HepG2 (cell line): ENCODE data around the gene RHOD. TPM values are rescaled to one million over a fixed set of nuclear protein-coding genes. Genes with fewer than 3 reads are reported as not detected.

Source experiments
- ATAD3A ChIP-seq: sonication (generic); formaldehyde crosslinking; IDR thresholded peaks from 2 replicates; pipeline ENCODE4 v1.4.0; 2020; ENCODE audit warnings: missing genetic modification reagents
- CEBPB ChIP-seq: IDR thresholded peaks from 2 replicates; pipeline ENCODE4 v1.6.1; 2011; ENCODE audit warnings: low read depth, low read length, improper control_type of control experiment, borderline replicate concordance
- DNMT3B ChIP-seq: conservative IDR thresholded peaks from 2 replicates; pipeline ENCODE4 v1.6.1; 2016; ENCODE audit warnings: missing biosample characterization, control low read depth
- DRAP1 ChIP-seq: IDR thresholded peaks from 2 replicates; pipeline ENCODE4 v1.6.1; 2016; ENCODE audit warnings: missing genetic modification reagents, missing compliant biosample characterization
- FUBP1 ChIP-seq: sonication (generic); formaldehyde crosslinking; IDR thresholded peaks from 2 replicates; pipeline ENCODE4 v1.5.1; 2020; ENCODE audit warnings: missing genetic modification reagents, mild to moderate bottlenecking, borderline replicate concordance
- GLI4 ChIP-seq: sonication (generic); formaldehyde crosslinking; IDR thresholded peaks from 2 replicates; pipeline ENCODE4 v1.5.1; 2020; ENCODE audit warnings: missing genetic modification reagents, mild to moderate bottlenecking, moderate library complexity, borderline replicate concordance
- KDM4B ChIP-seq: sonication (generic); formaldehyde crosslinking; IDR thresholded peaks from 2 replicates; pipeline ENCODE4 v1.4.0; 2020; ENCODE audit warnings: missing genetic modification reagents
- MAFG ChIP-seq: sonication (generic); formaldehyde crosslinking; IDR thresholded peaks from 2 replicates; pipeline ENCODE4 v1.5.1; 2020; ENCODE audit warnings: mild to moderate bottlenecking, missing genetic modification reagents
- MXI1 ChIP-seq: IDR thresholded peaks from 3 replicates; pipeline ENCODE4 v1.6.1; 2012; ENCODE audit warnings: low read depth, low read length, inconsistent platforms, borderline replicate concordance
- MYC ChIP-seq: sonication (generic); formaldehyde crosslinking; IDR thresholded peaks from 2 replicates; pipeline ENCODE4 v1.9.0; 2021; ENCODE audit warnings: missing genetic modification reagents, borderline replicate concordance
- RXRB ChIP-seq: IDR thresholded peaks from 2 replicates; pipeline ENCODE4 v1.6.1; 2016; ENCODE audit warnings: borderline replicate concordance, missing genetic modification reagents, missing compliant biosample characterization
- SETDB1 ChIP-seq: sonication (generic); formaldehyde crosslinking; IDR thresholded peaks from 2 replicates; pipeline ENCODE4 v1.5.1; 2020; ENCODE audit warnings: missing genetic modification reagents, mild to moderate bottlenecking, borderline replicate concordance
- TFAP4 ChIP-seq: sonication (generic); IDR thresholded peaks from 2 replicates; pipeline ENCODE4 v1.6.1; 2016; ENCODE audit warnings: low read depth, borderline replicate concordance
- YY1 ChIP-seq: IDR thresholded peaks from 2 replicates; pipeline ENCODE4 v1.6.1; 2011; ENCODE audit warnings: low read length, low read depth, moderate library complexity, mild to moderate bottlenecking; ENCODE audit not compliant: insufficient read depth, insufficient replicate concordance
- ZBTB43 ChIP-seq: sonication (generic); formaldehyde crosslinking; conservative IDR thresholded peaks from 2 replicates; pipeline ENCODE4 v1.4.0; 2020; ENCODE audit warnings: missing genetic modification reagents
- polyA plus RNA-seq, 8 experiments: library from polyadenylated mRNA; depleted of rRNA in 3 of 8; stranded (reverse) in 7 of 8; unstranded in 1 of 8; fragments of >200 nt; fragmentation: Illumina TruSeq in 4 of 8; extraction: Trizol in 4 of 8; gene quantifications; 2 replicates each; pipeline versions ENCODE4 v1.2.1 to v1.2.3, GENCODE V29; 2011 to 2016; ENCODE audit warnings: low read depth in 4 of 8, missing spikeins in 1 of 8, mixed read lengths in 1 of 8; ENCODE audit not compliant: insufficient read depth in 1 of 8
- total RNA-seq, 5 experiments: library from RNA; depleted of rRNA; stranded (reverse); fragments of >200 nt; fragmentation: Illumina TruSeq; extraction: Trizol; gene quantifications; 2 replicates each; pipeline ENCODE4 v1.2.3, GENCODE V29; 2016; ENCODE audit warnings: low read depth in 1 of 5
- TF ChIP-seq, protein P1 (sequence below): sonication (generic); formaldehyde crosslinking; IDR thresholded peaks from 2 replicates; pipeline ENCODE4 v1.5.1; 2020; ENCODE audit warnings: missing genetic modification reagents, mild to moderate bottlenecking, borderline replicate concordance
- TF ChIP-seq, protein P2 (sequence below): sonication (generic); formaldehyde crosslinking; IDR thresholded peaks from 2 replicates; pipeline ENCODE4 v1.8.0; 2022; ENCODE audit warnings: mild to moderate bottlenecking, missing genetic modification reagents, moderate library complexity
- TF ChIP-seq, protein P3 (sequence below): sonication (generic); formaldehyde crosslinking; conservative IDR thresholded peaks from 2 replicates; pipeline ENCODE4 v1.8.0; 2022; ENCODE audit warnings: mild to moderate bottlenecking, moderate library complexity, missing genetic modification reagents

RHOD gene
- total and polyA plus RNA-seq, 2 of the 13 experiments (the other 11 are each of a cell fraction or from before 2014, with no cell fraction given), result 0.27 to 0.98 TPM

DNA sequence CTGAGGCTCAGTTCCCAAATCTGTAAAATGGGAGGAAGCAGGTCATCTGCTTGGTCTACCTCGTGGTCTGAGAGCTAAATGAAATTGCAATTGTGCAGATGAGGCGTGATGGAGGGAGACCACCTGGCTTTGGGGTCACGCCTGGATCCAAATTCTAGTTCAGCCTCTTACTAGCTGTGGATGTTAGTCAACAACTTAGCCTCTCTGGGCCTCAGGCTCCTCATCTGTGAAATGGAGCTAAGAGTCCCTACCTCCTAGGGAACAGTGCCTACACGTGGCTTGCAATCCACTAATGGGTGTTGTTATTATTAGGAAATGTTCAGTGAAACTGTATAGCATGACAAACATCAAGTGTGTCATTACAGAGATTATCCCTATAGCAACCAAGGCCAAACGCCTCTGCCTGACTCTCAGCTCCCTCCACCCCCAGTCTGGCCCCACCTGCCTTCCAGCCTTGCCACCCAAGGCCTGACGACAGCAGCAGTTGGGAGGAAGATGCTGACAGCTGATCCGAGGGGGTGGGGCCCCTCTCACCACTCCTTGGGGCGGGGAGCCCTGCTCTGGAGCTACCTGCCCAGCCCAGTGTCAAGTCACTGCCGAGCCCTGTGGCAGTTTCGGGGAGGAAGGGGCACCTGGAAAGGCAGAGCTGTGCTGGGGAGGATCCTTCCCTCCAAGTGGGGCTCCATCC lies 1.7 kb upstream of the RHOD start (continued):
- TF ChIP-seq ZBTB43 (CRISPR knock-in tag) (0 out of 2 replicates have a peak, but pooled peaks have one; percentile 19), KDM4B (CRISPR knock-in tag) (no peak), MYC (CRISPR knock-in tag) (peak; percentile 74), DNMT3B (CRISPR knock-in tag) (0 out of 2 replicates have a peak, but pooled peaks have one; percentile 33), TFAP4 (peak; percentile 93; the same call in 1 of the 2 replicates), MAFG (CRISPR knock-in tag) (no peak), RXRB (CRISPR knock-in tag) (peak; percentile 65; the same call in 1 of the 2 replicates), CEBPB (peak; percentile 79), GLI4 (CRISPR knock-in tag) (no peak), ATAD3A (CRISPR knock-in tag) (no peak), FUBP1 (CRISPR knock-in tag) (no peak), MXI1 (peak; percentile 96; the same call in 2 of the 3 replicates), YY1 (no peak), SETDB1 (no peak), DRAP1 (CRISPR knock-in tag) (0 out of 2 replicates have a peak, but pooled peaks have one; percentile 20)
- TF ChIP-seq, protein P1, sequence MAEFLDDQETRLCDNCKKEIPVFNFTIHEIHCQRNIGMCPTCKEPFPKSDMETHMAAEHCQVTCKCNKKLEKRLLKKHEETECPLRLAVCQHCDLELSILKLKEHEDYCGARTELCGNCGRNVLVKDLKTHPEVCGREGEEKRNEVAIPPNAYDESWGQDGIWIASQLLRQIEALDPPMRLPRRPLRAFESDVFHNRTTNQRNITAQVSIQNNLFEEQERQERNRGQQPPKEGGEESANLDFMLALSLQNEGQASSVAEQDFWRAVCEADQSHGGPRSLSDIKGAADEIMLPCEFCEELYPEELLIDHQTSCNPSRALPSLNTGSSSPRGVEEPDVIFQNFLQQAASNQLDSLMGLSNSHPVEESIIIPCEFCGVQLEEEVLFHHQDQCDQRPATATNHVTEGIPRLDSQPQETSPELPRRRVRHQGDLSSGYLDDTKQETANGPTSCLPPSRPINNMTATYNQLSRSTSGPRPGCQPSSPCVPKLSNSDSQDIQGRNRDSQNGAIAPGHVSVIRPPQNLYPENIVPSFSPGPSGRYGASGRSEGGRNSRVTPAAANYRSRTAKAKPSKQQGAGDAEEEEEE (CRISPR knock-in tag), result no peak
- TF ChIP-seq, protein P2, sequence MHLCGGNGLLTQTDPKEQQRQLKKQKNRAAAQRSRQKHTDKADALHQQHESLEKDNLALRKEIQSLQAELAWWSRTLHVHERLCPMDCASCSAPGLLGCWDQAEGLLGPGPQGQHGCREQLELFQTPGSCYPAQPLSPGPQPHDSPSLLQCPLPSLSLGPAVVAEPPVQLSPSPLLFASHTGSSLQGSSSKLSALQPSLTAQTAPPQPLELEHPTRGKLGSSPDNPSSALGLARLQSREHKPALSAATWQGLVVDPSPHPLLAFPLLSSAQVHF, result no peak
- TF ChIP-seq, protein P3, sequence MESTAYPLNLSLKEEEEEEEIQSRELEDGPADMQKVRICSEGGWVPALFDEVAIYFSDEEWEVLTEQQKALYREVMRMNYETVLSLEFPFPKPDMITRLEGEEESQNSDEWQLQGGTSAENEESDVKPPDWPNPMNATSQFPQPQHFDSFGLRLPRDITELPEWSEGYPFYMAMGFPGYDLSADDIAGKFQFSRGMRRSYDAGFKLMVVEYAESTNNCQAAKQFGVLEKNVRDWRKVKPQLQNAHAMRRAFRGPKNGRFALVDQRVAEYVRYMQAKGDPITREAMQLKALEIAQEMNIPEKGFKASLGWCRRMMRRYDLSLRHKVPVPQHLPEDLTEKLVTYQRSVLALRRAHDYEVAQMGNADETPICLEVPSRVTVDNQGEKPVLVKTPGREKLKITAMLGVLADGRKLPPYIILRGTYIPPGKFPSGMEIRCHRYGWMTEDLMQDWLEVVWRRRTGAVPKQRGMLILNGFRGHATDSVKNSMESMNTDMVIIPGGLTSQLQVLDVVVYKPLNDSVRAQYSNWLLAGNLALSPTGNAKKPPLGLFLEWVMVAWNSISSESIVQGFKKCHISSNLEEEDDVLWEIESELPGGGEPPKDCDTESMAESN (CRISPR knock-in tag), result no peak
